ACC112 (cell line): Measurements from ENCODE around the gene ACSL4.

Source experiments
- H2AFZ ChIP-seq: fragments of 200-600 bp; sonication (generic); one replicate; pipeline ENCODE4 v1.6.0; 2017; ENCODE audit warnings: antibody characterized with exemption, low read length; ENCODE audit not compliant: unreplicated experiment
- H3K27ac ChIP-seq: fragments of 200-600 bp; sonication (generic); 2 replicates; pipeline ENCODE4 v1.5.1; 2014; ENCODE audit warnings: low read depth, mild to moderate bottlenecking, antibody characterized with exemption, low read length, moderate library complexity
- H3K27me3 ChIP-seq: fragments of 200-600 bp; sonication (generic); 2 replicates; pipeline ENCODE4 v1.6.1; 2014; ENCODE audit warnings: mild to moderate bottlenecking, antibody characterized with exemption, low read length, moderate library complexity, mixed read lengths; ENCODE audit not compliant: insufficient read depth
- H3K36me3 ChIP-seq: fragments of 200-600 bp; sonication (generic); 2 replicates; pipeline ENCODE4 v1.6.1; 2016; ENCODE audit warnings: mild to moderate bottlenecking, antibody characterized with exemption, low read length, moderate library complexity, mixed read lengths; ENCODE audit not compliant: insufficient read depth
- H3K4me1 ChIP-seq: fragments of 200-600 bp; sonication (generic); one replicate; pipeline ENCODE4 v1.6.1; 2016; ENCODE audit warnings: low read length, mixed read lengths; ENCODE audit not compliant: insufficient read depth, unreplicated experiment, control insufficient read depth
- H3K4me3 ChIP-seq: fragments of 200-600 bp; sonication (generic); 2 replicates; pipeline ENCODE4 v1.5.1; 2014; ENCODE audit warnings: mild to moderate bottlenecking, low read depth, low read length
- H3K79me2 ChIP-seq: fragments of 200-600 bp; sonication (generic); one replicate; pipeline ENCODE4 v1.6.0; 2016; ENCODE audit warnings: low read length; ENCODE audit not compliant: control insufficient read depth, unreplicated experiment, insufficient read depth

Gene ACSL4

GRCh38 chrX:109732807-109733612 lies at the start of gene ACSL4:
ACSL4 (minus strand) TSS chrX:109733257; CDS start chrX:109683363, 49,894 bp downstream.
- no peaks in the 10 kb centered on the region for H3K27me3 ChIP-seq
- H3K27ac ChIP-seq = peak within 1 kb of the TSS; percentile 86
- H3K36me3 ChIP-seq = peaks cover 5% of the 10 kb centered on the region; the same call in 1 of the 2 replicates
- H2AFZ ChIP-seq = peak within 1 kb of the TSS; percentile 84
- H3K79me2 ChIP-seq = peaks cover 55% of the 10 kb centered on the region
- peaks cover 13% of the 10 kb centered on the region for H3K4me1 ChIP-seq
- H3K4me3 ChIP-seq = peak within 1 kb of the TSS; percentile 91

GRCh38 chrX:109777749-109778148 lies 44.7 kb upstream of the ACSL4 start:
- Histone ChIP-seq H3K4me1 (peaks cover 23% of the 10 kb centered on the region), H3K27me3 (no peaks in the 10 kb centered on the region), H3K36me3 (no peaks in the 10 kb centered on the region), H2AFZ (no peak overlapping the region), H3K4me3 (no peak overlapping the region), H3K27ac (no peak overlapping the region), H3K79me2 (no peaks in the 10 kb centered on the region)

DNA sequence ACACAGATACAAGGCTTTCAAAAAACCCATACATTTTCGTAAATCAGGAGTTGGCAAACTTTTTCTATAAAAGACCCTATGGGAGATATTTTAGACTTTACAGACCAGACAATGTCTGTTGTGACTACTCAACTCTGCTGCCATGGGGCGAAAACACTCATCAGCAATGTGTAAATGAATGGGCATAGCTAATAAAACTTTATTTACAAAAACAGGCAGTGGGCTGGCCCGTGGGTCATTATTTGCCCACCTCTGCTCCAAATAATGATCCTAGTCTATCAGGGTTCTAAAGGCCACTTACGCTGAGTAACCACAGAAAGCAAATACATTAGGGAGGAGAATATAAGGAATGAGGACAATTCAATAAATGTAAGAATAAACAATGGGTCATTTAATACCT lies 43.9 kb upstream of the ACSL4 start:
- Histone ChIP-seq H3K36me3 (no peaks in the 10 kb centered on the region), H2AFZ (no peak overlapping the region), H3K27me3 (no peaks in the 10 kb centered on the region), H3K4me3 (no peak overlapping the region), H3K79me2 (no peaks in the 10 kb centered on the region), H3K27ac (no peak overlapping the region), H3K4me1 (peaks cover 23% of the 10 kb centered on the region)

GRCh38 chrX:109776432-109776831 lies 43.4 kb upstream of the ACSL4 start:
- Histone ChIP-seq H3K4me1 (peaks cover 23% of the 10 kb centered on the region), H3K79me2 (no peaks in the 10 kb centered on the region), H3K4me3 (no peak overlapping the region), H3K36me3 (no peaks in the 10 kb centered on the region), H2AFZ (no peak overlapping the region), H3K27ac (no peak overlapping the region), H3K27me3 (no peaks in the 10 kb centered on the region)

DNA sequence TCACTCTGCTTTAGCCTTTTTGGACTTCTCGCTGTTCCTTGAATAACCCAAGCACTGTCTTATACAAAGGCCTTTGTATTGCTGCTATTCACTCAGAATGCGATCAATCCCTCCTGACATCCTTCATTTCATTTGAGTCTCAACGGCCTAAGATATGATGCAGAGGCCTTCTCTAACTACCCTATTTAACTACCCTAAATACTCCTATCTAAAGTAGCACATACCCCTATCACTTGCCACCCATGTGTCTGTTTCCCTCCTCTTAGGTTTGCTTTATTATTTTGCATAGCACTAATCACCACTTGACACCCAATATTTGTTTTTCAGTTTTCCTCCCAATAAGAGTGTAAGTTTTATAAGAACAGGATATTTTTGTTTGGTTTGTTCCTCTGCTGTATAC lies 42.3 kb upstream of the ACSL4 start:
- H3K27me3 ChIP-seq = no peaks in the 10 kb centered on the region
- H3K4me3 ChIP-seq = no peak overlapping the region
- no peaks in the 10 kb centered on the region for H3K79me2 ChIP-seq
- peak overlapping the region; percentile 88 for H3K27ac ChIP-seq
- H3K4me1 ChIP-seq = peaks cover 23% of the 10 kb centered on the region
- no peaks in the 10 kb centered on the region for H3K36me3 ChIP-seq
- H2AFZ ChIP-seq = no peak overlapping the region

GRCh38 chrX:109774706-109775105 lies 41.6 kb upstream of the ACSL4 start:
- peak overlapping the region; percentile 62; the same call in 1 of the 2 replicates for H3K4me3 ChIP-seq
- peaks cover 23% of the 10 kb centered on the region for H3K4me1 ChIP-seq
- H3K27me3 ChIP-seq = no peaks in the 10 kb centered on the region
- peak overlapping the region; percentile 88 for H3K27ac ChIP-seq
- H3K79me2 ChIP-seq = no peaks in the 10 kb centered on the region
- no peaks in the 10 kb centered on the region for H3K36me3 ChIP-seq
- H2AFZ ChIP-seq = no peak overlapping the region

- Histone ChIP-seq H3K36me3 (no peaks in the 10 kb centered on the region), H2AFZ (no peak overlapping the region), H3K27me3 (no peaks in the 10 kb centered on the region), H3K27ac (peak overlapping the region; percentile 88), H3K4me3 (peak overlapping the region; percentile 62), H3K4me1 (peaks cover 23% of the 10 kb centered on the region), H3K79me2 (no peaks in the 10 kb centered on the region)
Observed at GRCh38 chrX:109774136-109774535, 41.1 kb upstream of the ACSL4 start.

DNA sequence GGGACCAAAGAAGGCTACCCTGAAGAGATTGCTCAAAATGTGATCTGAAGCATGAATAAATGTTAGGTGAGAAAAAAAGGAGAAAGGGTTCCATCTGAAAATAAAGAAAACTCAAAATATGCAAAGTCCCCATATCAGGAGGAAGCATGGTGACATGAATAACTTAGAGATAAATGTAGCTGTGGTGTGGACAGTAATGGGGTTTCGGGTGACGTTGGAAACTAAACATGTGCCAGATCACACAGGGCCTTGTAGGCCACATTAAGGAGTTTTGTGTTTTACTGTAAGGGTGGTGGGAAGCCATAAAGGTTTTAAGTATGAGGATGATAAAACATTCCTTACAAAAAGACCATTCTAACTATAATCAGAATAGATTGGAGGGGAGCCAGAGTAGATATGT lies 40.3 kb upstream of the ACSL4 start:
- no peaks in the 10 kb centered on the region for H3K27me3 ChIP-seq
- H3K27ac ChIP-seq = peak overlapping the region; percentile 88; the same call in 1 of the 2 replicates
- H3K79me2 ChIP-seq = no peaks in the 10 kb centered on the region
- H2AFZ ChIP-seq = no peak overlapping the region
- H3K4me1 ChIP-seq = peaks cover 23% of the 10 kb centered on the region
- H3K4me3 ChIP-seq = no peak overlapping the region
- H3K36me3 ChIP-seq = no peaks in the 10 kb centered on the region

DNA sequence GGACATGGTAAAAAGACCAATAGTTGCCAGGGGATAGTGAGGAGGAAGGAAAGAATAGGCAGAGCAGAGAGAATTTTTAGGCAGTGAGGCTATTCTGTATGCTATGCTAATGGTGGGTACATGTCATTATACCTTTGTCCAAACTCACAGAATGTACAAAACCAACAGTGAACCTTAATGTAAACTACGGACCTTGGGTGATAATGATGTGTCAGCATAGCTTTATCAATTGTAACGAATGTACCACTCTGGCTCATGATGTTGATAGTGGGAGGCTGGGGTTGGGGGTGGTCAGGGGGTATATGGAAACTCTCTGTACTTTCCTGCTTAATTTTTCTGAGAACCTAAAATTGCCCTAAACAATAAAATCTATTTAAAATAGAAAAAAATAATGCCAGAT lies 37.7 kb upstream of the ACSL4 start:
- no peaks in the 10 kb centered on the region for H3K36me3 ChIP-seq
- peaks cover 23% of the 10 kb centered on the region for H3K4me1 ChIP-seq
- no peak overlapping the region for H3K27ac ChIP-seq
- no peaks in the 10 kb centered on the region for H3K27me3 ChIP-seq
- no peaks in the 10 kb centered on the region for H3K79me2 ChIP-seq
- no peak overlapping the region for H3K4me3 ChIP-seq
- H2AFZ ChIP-seq = no peak overlapping the region

DNA sequence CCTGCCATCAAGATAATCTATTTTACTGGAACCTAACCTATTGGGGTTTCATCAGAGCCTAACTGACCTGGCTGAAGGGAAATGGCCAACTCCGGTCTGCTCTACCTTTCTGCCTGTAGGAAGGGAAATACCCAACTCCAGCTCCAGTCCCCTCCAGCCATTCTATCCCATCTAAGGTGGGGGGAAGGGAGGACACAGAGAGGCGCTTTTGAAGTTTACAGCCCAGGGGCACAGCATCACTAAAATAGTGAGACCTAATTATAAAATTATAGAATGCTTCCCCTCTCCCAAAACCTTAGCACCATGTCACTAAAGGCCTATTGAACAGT lies 27.8 kb upstream of the ACSL4 start:
- no peak overlapping the region for H3K27ac ChIP-seq
- no peak overlapping the region for H3K4me3 ChIP-seq
- H3K4me1 ChIP-seq = no peaks in the 10 kb centered on the region
- no peaks in the 10 kb centered on the region for H3K36me3 ChIP-seq
- no peaks in the 10 kb centered on the region for H3K27me3 ChIP-seq
- no peak overlapping the region for H2AFZ ChIP-seq
- no peaks in the 10 kb centered on the region for H3K79me2 ChIP-seq

DNA sequence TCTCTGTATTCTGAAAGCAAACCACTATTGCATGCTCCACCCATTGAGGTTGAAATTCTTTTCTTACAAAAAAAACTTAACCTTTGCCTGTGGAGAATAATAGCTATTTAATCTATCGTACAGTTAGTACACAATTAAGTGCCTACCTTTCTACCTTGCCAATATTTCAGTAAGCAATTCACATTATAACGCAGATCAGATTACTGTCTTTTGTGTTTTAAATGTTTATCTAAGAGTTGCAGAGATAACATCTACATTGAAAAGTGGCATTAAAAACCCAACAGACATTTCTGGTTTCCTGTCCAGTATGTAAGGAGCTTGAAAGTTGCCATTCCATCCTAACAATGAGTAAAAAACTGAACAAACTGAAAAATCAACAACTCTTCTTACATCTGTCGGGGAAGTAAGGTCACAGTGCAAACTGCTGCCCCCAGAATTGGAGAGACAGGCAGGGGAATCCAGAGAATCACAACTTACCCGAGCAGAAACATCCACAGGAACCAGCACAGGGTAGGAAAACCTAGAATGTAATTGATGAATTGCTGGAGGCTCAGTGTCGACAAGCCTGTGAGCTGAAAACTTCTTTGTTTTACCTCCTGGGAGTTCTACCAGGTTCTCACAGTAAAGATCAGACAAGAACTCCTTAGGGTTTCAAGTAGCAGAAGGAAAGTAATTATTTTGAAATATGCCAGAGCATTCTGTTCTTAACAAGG lies 27.3 kb upstream of the ACSL4 start:
- Histone ChIP-seq H2AFZ (no peak overlapping the region), H3K4me1 (no peaks in the 10 kb centered on the region), H3K4me3 (no peak overlapping the region), H3K36me3 (no peaks in the 10 kb centered on the region), H3K27me3 (no peaks in the 10 kb centered on the region), H3K27ac (no peak overlapping the region), H3K79me2 (no peaks in the 10 kb centered on the region)
